NCI-H2081 treated with DMSO at 0.1 percent for 48 hours (cell line): ENCODE results near the gene PRICKLE2.
A peak's percentile ranks its signal among the peaks of the same experiment; 100 is the strongest.
"Not testable (repeated sequence)": the region's sequence is repeated elsewhere in the genome, so short reads cannot be mapped to it uniquely, and the experiment has no call there.

Experiments used
- DNase-seq: peaks from one replicate; lab custom pipeline; 2025; lab: John Stamatoyannopoulos, UW

Gene PRICKLE2

GRCh38 chr3:64094713-64095079 is 130.6 kb downstream of the PRICKLE2 start:
- no peak for DNase-seq

GRCh38 chr3:64093825-64094712 is 131.2 kb downstream of the PRICKLE2 start:
- DNase-seq: no peak

DNA sequence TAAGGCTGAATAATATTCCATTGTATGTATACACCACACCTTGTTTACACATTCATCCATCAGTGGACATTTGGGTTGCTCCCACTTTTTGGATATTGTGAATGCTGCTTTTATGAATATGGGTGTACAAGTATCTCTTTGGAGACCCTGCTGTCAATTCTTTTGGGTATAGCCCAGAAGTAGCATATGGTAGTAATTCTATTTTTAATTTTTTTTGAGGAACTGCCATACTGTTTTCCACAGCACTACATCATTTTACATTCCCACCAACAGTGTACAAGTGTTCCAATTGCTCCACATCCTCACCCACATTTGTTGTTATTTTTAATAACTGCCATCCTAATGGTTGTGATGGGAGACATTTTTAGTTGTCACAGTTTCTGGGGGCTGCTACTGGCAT is 132.1 kb downstream of the PRICKLE2 start:
- no peak for DNase-seq

DNA sequence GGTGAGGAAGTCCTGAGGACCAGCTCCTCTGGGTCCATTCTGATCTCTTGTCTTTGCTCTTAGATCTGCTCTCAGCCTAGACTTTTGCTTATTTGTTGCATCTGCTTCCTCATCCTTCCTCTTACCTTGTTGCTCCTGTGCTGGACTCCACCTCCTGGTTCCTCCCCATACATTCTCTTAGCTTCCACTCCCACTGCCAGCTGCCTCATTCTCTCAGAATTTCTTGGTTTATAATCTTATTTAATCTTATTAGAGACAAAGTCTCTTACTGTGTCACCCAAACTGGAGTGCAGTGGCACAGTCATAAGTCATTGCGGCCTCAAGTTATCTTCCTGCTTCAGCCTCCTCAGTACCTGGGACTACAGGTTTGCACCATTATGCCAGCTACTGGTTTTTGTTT is 133.8 kb downstream of the PRICKLE2 start:
- no peak for DNase-seq

DNA sequence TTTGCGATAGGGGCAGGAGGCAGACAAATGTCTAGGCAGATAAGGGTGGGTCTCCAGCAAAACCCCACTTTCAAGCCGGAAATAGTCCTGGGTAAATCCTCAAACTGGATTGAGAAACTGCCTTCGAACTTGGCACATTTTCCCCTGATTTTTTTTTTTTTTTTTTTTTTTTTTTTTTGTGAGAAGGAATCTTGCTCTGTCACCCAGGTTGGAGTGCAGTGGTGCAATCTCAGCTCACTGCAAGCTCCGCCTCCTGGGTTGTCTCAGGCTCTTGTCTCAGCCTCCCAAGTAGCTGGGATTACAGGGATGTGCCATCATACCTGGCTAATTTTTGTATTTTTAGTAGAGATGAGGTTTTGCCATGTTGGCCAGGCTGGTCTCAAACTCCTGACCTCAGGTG is 135.9 kb downstream of the PRICKLE2 start:
- DNase-seq: not testable (repeated sequence)

- DNase-seq: peak; percentile 20
These were observed 136.7 kb downstream of the PRICKLE2 start for GRCh38 chr3:64088408-64089205.

- no peak for DNase-seq
These were observed 138.6 kb downstream of the PRICKLE2 start for GRCh38 chr3:64086479-64087252.

- no peak for DNase-seq
These were observed 140.6 kb downstream of the PRICKLE2 start for GRCh38 chr3:64084640-64085039.

- no peak for DNase-seq
These were observed 141.7 kb downstream of the PRICKLE2 start for GRCh38 chr3:64083575-64083974.

DNA sequence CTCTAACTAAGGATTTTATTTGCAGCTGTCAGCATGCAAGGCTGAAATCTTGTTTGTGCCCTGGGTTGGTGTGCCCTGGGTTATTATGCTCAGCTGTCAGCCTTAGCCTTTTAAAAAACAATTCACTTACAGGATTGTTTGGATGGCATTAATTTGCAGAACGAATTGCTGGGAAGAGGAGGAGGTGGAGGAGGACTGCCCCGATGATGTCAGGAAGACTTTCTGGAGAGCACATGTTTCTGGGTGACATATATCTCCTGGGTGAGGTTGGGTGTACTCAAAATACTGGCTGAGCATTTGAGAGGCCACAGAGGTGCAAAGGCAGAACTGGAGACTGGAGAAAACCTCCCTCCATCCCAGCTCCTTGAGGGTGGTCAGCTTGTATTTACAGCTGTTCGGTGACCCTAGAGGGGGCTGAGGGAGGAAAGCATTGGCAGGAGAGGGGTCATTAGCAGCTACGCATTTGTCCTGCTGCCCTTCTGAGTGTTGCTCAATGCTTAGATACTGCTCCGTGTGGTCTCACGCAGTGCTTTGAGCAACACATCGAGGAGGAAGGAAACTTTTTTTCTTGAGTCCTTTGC is 142.2 kb downstream of the PRICKLE2 start:
- DNase-seq: no peak

DNA sequence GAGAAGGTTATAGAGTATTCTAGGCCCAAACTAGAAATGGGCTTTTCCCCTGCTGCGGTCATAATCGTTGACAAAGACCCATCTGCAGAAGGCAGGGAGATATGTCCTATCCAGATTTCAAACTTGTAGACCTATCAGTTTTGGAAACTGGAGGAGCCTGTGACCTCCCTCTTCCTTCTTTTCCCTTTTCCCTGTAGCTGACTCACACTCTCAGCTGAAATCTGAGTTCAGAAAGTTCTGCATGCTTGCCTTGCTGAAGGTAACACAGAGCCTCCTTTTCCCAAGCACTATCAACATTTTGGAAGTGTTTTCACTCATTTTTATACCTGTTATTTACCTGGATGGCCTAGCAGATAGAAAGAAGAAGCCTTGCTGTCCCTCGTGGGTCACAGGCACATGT is 142.9 kb downstream of the PRICKLE2 start:
- no peak for DNase-seq

GRCh38 chr3:64081235-64081630 is 144.0 kb downstream of the PRICKLE2 start:
- DNase-seq: no peak

DNA sequence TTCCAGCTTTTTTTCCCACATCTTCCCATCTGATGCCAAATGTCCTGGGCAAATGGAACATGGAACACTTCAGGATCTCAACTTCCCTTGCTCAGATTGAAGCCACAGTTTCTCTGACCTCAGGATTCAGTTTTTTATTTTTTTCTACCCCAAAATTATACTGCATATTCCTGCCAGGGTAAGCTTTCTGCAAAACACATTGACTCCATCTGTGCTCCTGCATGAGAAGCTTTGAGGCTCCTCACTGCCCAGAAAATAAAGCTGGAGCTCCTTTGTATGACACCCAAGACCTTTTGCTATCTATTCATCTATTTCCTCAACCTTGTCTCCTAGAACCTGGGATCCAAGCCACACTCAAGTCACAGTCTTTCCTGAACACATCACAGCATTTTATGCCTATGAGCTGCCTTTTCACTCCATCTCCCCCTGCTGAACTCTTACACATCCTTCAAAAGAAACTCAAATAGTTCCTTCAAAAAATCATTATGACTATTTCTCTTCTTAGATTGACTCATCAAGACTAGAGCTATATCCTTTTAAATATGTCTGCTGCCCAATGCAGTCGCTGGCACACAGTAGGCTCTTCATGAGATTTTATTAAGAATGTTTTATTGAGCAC is 144.5 kb downstream of the PRICKLE2 start:
- DNase-seq: no peak

- DNase-seq: no peak
These were observed 145.7 kb downstream of the PRICKLE2 start for GRCh38 chr3:64079369-64080150.

DNA sequence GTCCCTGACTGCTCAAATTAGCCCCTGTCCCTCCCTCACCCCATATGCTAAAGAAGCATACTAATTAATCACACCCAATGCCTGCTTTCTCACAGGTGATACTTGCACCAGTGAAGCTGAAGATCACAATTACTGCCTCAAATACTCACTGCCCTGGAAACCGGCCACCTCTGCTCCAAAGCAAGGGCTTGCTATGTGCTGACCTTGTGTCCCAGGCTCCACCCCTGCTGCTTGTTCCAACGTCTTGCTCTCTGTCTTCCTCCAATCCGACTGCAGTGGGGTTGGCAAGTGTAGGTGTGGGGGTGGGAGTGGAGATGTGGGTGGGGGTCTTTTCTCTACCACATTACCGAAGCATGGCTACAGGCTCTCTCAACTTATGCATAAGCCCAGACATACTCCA is 146.3 kb downstream of the PRICKLE2 start:
- DNase-seq: no peak

- no peak for DNase-seq
These were observed 150.2 kb downstream of the PRICKLE2 start for GRCh38 chr3:64074895-64075679.

DNA sequence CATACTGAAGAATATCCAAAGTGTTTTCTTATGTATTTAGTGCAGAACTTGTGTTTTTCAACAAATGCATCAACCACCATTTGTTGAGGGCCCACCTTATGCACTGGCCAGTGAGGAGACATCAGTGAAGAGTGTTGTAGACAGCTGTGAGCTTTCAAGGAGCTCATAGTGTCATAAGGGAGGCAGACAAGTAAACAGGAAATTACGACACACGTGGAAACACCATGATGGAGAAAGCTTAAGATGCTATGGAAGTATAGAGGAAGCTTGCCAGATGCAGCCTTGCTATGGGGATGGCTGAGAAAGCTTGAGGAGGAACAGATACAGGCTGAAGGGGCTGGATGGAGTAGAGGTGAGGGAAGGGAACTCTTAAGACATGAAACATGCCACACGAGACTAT is 151.2 kb downstream of the PRICKLE2 start:
- no peak for DNase-seq

- DNase-seq: no peak
These were observed 152.0 kb downstream of the PRICKLE2 start for GRCh38 chr3:64073158-64073761.

- DNase-seq: no peak
These were observed 153.1 kb downstream of the PRICKLE2 start for GRCh38 chr3:64072126-64072525.

GRCh38 chr3:64070704-64071103 is 154.6 kb downstream of the PRICKLE2 start:
- DNase-seq: no peak
